Endodermal cell (in vitro differentiated cells): Measurements from ENCODE around the gene SIPA1L2. TPM values are rescaled to one million over a fixed set of nuclear protein-coding genes. Genes with fewer than 3 reads are reported as not detected.
A peak's percentile ranks its signal among the peaks of the same experiment; 100 is the strongest.

Experiments used
- DNase-seq: peaks from one replicate; pipeline ENCODE4 v3.0.0-alpha.2; 2017
- H3K27ac ChIP-seq: 2 replicates; pipeline ENCODE4 v1.5.1; 2013; ENCODE audit warnings: mild to moderate bottlenecking, low read depth, low read length, moderate library complexity
- H3K27me3 ChIP-seq: 2 replicates; pipeline ENCODE4 v1.6.1; 2013; ENCODE audit warnings: mild to moderate bottlenecking, low read length, moderate library complexity; ENCODE audit not compliant: insufficient read depth, control insufficient read depth, poor library complexity, severe bottlenecking
- H3K36me3 ChIP-seq: 2 replicates; pipeline ENCODE4 v1.7.0; 2013; ENCODE audit warnings: mild to moderate bottlenecking, low read length, moderate library complexity; ENCODE audit not compliant: control insufficient read depth, insufficient read depth
- H3K4me1 ChIP-seq: one replicate; pipeline ENCODE4 v1.7.0; 2013; ENCODE audit warnings: low read length; ENCODE audit not compliant: control insufficient read depth, insufficient read depth
- H3K4me3 ChIP-seq: 2 replicates; pipeline ENCODE4 v1.5.1; 2013; ENCODE audit warnings: mild to moderate bottlenecking, low read length, moderate library complexity
- H3K9ac ChIP-seq: 2 replicates; pipeline ENCODE4 v1.6.1; 2013; ENCODE audit warnings: mild to moderate bottlenecking, low read length, moderate library complexity; ENCODE audit not compliant: poor library complexity, severe bottlenecking; ENCODE audit errors: extremely low read depth
- H3K9me3 ChIP-seq: 2 replicates; pipeline ENCODE4 v1.6.1; 2013; ENCODE audit warnings: mild to moderate bottlenecking, low read length, moderate library complexity; ENCODE audit not compliant: control insufficient read depth
- H3K27ac Mint-ChIP-seq: 2 replicates; pipeline ENCODE4 v1.8.0; 2020; ENCODE audit warnings: mixed read lengths
- H3K27me3 Mint-ChIP-seq: 2 replicates; pipeline ENCODE4 v1.8.0; 2021; ENCODE audit warnings: mild to moderate bottlenecking, mixed read lengths; ENCODE audit not compliant: insufficient read depth
- H3K36me3 Mint-ChIP-seq: 2 replicates; pipeline ENCODE4 v1.8.0; 2020; ENCODE audit warnings: low read depth, mixed read lengths
- H3K4me1 Mint-ChIP-seq: 2 replicates; pipeline ENCODE4 v1.8.0; 2020; ENCODE audit warnings: mixed read lengths
- H3K4me3 Mint-ChIP-seq: 2 replicates; pipeline ENCODE4 v1.8.0; 2020; ENCODE audit warnings: mild to moderate bottlenecking, moderate library complexity, mixed read lengths
- H3K9me3 Mint-ChIP-seq: 2 replicates; pipeline ENCODE4 v1.8.0; 2020; ENCODE audit warnings: mild to moderate bottlenecking, mixed read lengths
- WGBS, 2 experiments: methylation state at CpG; one replicate each; pipeline versions ENCODE4 v1.1.5 to v1.1.7; 2013; ENCODE audit warnings: missing lambda C conversion rate in 2 of 2, mixed read lengths in 1 of 2; ENCODE audit not compliant: insufficient coverage in 1 of 2, insufficient read length in 1 of 2; 5-methylcytosine and 5-hydroxymethylcytosine counted together
- total RNA-seq, 2 donors: library from RNA; stranded (reverse); fragmentation: NEBNext Ultra II Directional in 1 of 2; extraction: Animal tissue kit (Norgen Biotek cat#: 25700) in 1 of 2; gene quantifications; 2 replicates in 1 of 2; 3 replicates in 1 of 2; pipeline ENCODE4 v1.2.1, GENCODE V29; 2021
- TF ChIP-seq, protein P1 (sequence below): fragments of 200-600 bp; sonication (generic); conservative IDR thresholded peaks from 2 replicates; pipeline ENCODE4 v1.5.0; 2021; ENCODE audit warnings: antibody characterized with exemption, mild to moderate bottlenecking

The SIPA1L2 gene
- total RNA-seq, 2 donors from 2014 or later: 34.7 to 41.5 TPM

DNA sequence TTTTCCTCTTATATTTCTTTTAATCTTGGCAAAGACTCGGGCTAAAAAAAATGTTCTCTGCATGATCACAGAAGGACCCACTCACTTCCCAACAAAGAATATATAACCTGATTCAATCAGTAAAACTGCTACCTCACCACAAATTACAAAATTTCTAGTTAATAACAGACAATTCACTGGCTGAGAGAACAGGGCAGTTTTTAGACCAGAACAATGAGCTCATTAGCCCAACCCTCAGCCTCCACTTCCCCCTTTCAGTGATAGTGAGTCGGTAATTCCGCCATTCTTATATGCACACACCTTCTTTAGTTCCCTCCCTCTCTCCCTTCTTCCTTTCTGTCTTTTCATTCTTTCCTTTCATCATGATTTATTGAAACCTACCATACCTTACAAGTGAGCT, 8.9 kb downstream of the SIPA1L2 start:
- H3K4me1 ChIP-seq: peaks cover 7% of the 10 kb centered on the region
- H3K4me1 Mint-ChIP-seq: peaks cover 55% of the 10 kb centered on the region
- H3K4me3 ChIP-seq: no peak overlapping the region

DNA sequence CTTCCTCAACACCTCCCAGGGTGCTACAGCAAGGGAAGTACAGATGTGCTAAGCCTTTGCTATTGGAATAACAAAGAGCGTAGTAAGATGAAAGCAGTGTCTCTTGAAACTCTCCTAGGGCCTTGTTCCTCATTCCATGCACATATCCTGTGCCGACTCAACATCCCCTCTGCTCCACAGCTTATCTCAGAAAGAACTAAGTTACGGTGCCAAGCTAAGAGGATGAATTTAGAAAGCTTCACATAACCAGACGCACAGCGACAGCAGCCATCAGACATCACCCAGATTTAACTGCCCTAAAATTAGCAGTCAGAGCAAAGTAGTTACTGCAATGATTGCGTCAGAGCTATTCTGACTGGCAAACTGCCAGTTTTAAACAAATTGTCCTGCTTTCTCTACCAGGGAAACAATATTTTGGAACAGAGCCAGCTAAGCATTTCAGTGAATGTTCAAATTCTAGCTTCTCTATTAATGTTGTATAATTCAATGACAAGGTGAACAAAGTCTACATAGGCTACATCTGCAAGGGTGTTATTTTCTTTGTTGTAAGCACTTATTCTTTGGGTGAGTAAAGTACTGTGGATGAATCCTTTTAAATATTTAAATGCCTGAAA, 9.5 kb downstream of the SIPA1L2 start:
- peaks cover 3% of the 10 kb centered on the region for H3K36me3 Mint-ChIP-seq
- peaks cover 8% of the 10 kb centered on the region for H3K4me1 ChIP-seq
- H3K9ac ChIP-seq: no peak overlapping the region
- no peaks in the 10 kb centered on the region for H3K9me3 Mint-ChIP-seq
- H3K9me3 ChIP-seq: peaks cover 8% of the 10 kb centered on the region
- peaks cover 57% of the 10 kb centered on the region for H3K4me1 Mint-ChIP-seq
- H3K4me3 ChIP-seq: no peak overlapping the region
- no peaks in the 10 kb centered on the region for H3K27me3 Mint-ChIP-seq
- H3K4me3 Mint-ChIP-seq: no peak overlapping the region
- no peaks in the 10 kb centered on the region for H3K27me3 ChIP-seq
- peak overlapping the region; percentile 74 for H3K27ac ChIP-seq
- TF ChIP-seq, protein P1, sequence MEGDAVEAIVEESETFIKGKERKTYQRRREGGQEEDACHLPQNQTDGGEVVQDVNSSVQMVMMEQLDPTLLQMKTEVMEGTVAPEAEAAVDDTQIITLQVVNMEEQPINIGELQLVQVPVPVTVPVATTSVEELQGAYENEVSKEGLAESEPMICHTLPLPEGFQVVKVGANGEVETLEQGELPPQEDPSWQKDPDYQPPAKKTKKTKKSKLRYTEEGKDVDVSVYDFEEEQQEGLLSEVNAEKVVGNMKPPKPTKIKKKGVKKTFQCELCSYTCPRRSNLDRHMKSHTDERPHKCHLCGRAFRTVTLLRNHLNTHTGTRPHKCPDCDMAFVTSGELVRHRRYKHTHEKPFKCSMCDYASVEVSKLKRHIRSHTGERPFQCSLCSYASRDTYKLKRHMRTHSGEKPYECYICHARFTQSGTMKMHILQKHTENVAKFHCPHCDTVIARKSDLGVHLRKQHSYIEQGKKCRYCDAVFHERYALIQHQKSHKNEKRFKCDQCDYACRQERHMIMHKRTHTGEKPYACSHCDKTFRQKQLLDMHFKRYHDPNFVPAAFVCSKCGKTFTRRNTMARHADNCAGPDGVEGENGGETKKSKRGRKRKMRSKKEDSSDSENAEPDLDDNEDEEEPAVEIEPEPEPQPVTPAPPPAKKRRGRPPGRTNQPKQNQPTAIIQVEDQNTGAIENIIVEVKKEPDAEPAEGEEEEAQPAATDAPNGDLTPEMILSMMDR: no peak
- DNase-seq: peak; percentile 68
- 71 to 79% methylated on average over 5 to 6 of the region's 6 CpGs for WGBS, 2 experiments
- H3K27ac Mint-ChIP-seq: peak overlapping the region; percentile 13
- peaks cover 28% of the 10 kb centered on the region for H3K36me3 ChIP-seq

More for the DNA sequence above, 8.9 kb downstream of the SIPA1L2 start:
- H3K36me3 Mint-ChIP-seq: peaks cover 3% of the 10 kb centered on the region
- Histone ChIP-seq H3K9ac (no peak overlapping the region), H3K36me3 (peaks cover 28% of the 10 kb centered on the region), H3K27me3 (no peaks in the 10 kb centered on the region), H3K9me3 (peaks cover 8% of the 10 kb centered on the region), H3K27ac (peak overlapping the region; percentile 74)
- 88 to 91% methylated on average over 3 of the region's 3 CpGs for WGBS, 2 experiments
- no peaks in the 10 kb centered on the region for H3K27me3 Mint-ChIP-seq
- H3K4me3 Mint-ChIP-seq: no peak overlapping the region
- TF ChIP-seq, protein P1: no peak
- no peaks in the 10 kb centered on the region for H3K9me3 Mint-ChIP-seq
- DNase-seq: no peak
- H3K27ac Mint-ChIP-seq: no peak overlapping the region

DNA sequence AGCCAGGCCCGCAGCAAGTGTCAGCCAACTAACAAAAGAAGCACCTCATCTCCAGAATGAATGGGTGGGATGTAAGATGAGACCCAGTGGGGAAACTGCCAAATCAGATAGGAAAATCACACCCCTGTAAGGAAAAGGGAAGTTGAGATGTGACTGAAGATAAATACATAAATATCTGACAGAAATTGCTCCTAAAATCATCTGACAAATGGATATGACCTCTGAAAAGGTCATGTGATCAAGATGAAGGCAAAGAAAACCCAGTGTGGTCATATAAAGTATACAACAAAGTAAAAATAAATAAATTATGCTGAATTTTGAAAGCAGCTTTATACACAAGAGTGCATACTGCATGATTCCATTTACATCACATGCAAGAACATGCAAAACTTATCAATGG, 12.7 kb downstream of the SIPA1L2 start:
- H3K4me1 Mint-ChIP-seq: peaks cover 66% of the 10 kb centered on the region
- Histone ChIP-seq H3K36me3 (peaks cover 20% of the 10 kb centered on the region), H3K9me3 (no peaks in the 10 kb centered on the region), H3K9ac (no peak overlapping the region), H3K27me3 (no peaks in the 10 kb centered on the region), H3K4me1 (peaks cover 23% of the 10 kb centered on the region), H3K4me3 (no peak overlapping the region), H3K27ac (no peak overlapping the region)
- H3K27ac Mint-ChIP-seq: no peak overlapping the region
- H3K27me3 Mint-ChIP-seq: no peaks in the 10 kb centered on the region
- WGBS, 2 experiments: 82% methylated on average over 1 of the region's 1 CpG; no CpG with 5 or more reads in 1 of the 2 experiments
- no peak overlapping the region for H3K4me3 Mint-ChIP-seq
- TF ChIP-seq, protein P1: no peak
- no peaks in the 10 kb centered on the region for H3K9me3 Mint-ChIP-seq
- H3K36me3 Mint-ChIP-seq: peaks cover 4% of the 10 kb centered on the region
- no peak for DNase-seq
